ENCODE data around the gene ETNK2. TPM values are rescaled to one million over a fixed set of nuclear protein-coding genes. Genes with fewer than 3 reads are reported as not detected.
A peak's percentile ranks its signal among the peaks of the same experiment; 100 is the strongest.

ETNK2 gene
- polyA plus RNA-seq, 3 donors = 24.2 to 27.6 (median 25.0) TPM

DNA sequence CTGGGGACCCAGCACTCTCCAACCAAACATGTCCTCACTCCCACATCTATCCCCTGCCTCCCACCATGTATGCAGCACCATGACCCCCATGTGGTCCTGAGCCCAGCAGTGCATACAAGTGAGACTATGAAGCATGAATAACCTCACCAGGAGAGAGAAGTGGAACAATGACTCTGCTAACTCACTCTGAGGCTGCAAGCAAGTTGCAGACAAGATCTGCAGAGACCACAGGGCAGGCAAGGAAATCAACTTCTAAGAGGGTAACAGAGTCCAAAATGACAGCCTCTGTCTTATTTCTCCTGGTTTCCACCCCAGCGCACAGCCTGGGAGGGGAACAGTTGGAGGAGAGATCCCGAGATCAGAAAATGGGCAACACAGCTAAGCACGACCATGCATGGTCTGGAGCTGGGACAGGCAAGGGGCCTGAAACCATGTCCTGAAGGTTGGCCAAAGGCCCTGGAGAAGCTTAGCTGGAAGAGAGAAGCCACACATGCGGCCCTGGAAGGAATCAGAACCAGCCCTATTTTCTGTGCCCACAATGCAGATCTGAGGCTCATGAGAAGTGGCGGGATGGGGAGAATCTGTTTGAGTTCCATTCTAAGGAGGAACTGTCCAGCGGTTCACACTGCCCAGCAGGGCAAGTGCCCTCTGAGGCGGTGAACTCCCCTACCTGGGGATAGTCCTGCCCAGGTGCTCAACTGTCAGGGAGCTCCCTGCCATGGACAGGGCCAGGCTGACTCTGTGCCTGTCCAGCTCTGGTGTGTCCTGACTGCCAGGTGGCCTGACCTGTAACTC, 26.8 kb upstream of the ETNK2 start:
- no peak for DNase-seq (ENCODE audit: low read depth in 3 of 3, low spot score in 2 of 3)

GRCh38 chr1:204177133-204177532, 25.3 kb upstream of the ETNK2 start:
- DNase-seq (ENCODE audit: low read depth in 3 of 3, low spot score in 2 of 3) = no peak

- DNase-seq (ENCODE audit: low read depth in 3 of 3, low spot score in 2 of 3) = no peak
Measured at GRCh38 chr1:204176049-204176448, 24.2 kb upstream of the ETNK2 start.

DNA sequence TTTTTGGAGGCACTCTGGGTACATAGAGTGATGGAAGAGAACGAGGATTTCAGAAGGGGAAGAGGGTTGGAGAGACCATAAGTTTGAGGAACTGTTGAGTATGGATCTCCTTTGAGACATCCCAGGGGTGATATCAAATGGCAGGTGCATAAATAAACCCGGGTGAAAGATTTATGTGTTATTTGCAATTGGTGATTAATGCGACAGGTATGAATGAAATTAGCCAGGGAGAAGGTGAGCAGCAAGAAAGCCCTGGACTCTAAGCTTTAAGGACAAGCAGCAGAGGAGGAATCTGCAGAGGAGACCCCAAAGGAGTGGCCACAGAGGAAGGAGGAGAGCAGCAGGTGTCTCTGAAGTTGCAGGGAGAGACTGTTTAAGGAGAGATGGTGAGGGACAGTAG, 23.1 kb upstream of the ETNK2 start:
- no peak for DNase-seq (ENCODE audit: low read depth in 3 of 3, low spot score in 2 of 3)

DNA sequence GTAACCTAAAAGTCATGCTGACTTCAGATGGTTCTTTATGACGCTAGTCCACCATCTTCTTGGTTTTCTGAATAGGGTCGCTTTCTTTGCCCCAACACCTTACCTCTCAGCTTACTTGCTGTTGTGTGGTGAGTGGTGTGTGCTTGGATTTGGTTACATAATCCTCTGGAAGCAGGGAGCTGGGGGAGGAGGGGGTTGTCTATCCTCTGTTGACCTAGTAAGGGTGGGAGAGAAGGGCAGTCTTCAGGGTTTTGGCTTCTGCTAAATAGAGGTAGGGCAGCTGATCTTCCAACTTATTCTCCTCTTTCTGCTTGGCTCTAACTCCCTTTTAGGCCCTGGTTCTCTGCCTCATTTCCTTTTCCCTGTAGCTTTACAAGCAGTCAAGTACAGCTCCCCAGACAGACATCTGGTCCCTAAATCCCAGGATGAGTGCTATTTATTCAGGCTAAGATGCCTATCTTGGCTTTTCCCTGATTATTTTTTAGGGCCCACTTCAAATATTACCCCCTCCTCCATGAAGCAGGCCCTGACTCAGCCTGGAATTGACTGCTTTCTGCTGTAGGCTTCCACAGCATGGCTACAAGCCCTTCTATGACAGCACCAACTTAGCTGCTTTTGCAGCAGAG, 20.7 kb upstream of the ETNK2 start:
- no peak for DNase-seq (ENCODE audit: low read depth in 3 of 3, low spot score in 2 of 3)

GRCh38 chr1:204171751-204172178, 19.9 kb upstream of the ETNK2 start:
- no peak for DNase-seq (ENCODE audit: low read depth in 3 of 3, low spot score in 2 of 3)

DNA sequence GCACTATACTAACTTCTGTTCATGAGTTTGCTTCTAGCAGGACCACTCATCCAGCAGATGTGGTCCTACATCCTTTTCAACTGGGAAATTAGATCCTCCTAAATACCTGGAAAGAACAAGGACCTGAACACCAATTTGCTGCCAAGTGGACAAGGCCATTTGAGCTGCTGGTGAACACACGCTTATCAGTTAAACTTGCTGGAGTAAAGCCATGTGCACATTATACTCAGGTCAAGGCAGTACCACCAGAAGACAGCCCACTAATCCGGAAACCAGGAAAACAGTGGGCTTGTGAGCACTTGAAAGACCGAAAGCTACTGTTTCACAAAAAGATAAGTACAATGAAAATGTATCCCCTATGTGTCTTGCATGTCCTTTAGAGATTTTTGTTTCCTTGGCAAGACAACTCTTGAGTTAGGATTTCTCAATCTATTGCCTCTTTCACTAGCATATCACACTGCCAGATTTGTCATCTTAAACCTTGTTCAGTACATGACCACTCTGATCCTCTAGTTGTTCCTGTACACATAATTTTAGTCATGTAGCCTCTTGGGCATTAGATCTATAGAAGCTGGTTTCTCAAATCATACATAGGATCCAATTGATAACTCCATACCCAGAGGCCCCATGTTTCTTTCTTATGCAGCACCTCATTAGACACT, 18.8 kb upstream of the ETNK2 start:
- no peak for DNase-seq (ENCODE audit: low read depth in 3 of 3, low spot score in 2 of 3)

DNA sequence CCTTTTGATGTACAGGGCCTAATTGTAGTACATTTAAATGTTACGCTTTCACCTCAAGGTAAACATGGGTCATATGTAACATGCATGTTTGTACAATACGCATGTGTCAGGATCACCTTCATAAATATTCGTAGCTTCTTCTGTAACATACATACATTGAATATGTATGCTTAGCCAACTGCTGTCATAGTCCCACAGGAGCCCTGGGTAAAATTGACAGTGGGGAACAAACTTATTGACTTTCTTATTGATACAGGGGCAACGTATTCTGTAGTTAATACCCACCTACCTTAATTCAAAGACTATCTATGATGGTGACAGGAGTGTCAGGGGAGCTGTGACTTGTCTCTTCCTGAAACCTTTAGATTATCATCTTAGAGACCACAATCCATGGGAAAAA, 18.0 kb upstream of the ETNK2 start:
- no peak for DNase-seq (ENCODE audit: low read depth in 3 of 3, low spot score in 2 of 3)

DNA sequence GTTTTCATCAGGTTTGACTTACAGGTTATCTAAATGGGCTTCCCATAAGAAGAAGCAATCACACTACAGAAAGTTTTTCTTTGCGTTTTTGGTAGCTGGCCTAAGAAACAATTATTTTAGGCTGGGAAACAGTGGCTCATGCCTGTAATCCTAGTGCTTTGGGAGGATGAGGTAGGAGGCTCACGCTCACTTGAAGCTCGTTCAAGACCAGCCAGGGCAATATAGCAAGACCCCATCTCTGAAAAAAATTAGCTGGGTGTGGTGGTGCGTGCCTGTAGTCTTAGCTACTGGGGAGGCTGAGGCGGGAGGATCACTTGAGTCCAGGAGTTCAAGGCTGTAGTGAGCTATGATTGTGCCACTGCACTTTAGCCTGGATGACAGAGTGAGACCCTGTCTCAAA, 15.9 kb upstream of the ETNK2 start:
- DNase-seq (ENCODE audit: low read depth in 3 of 3, low spot score in 2 of 3) = no peak

- DNase-seq (ENCODE audit: low read depth in 3 of 3, low spot score in 2 of 3) = no peak
Measured at GRCh38 chr1:204166219-204166618, 14.4 kb upstream of the ETNK2 start, which contains the start of gene REN. REN (minus strand) TSS chr1:204166337; CDS start chr1:204166293, 44 bp downstream.

DNA sequence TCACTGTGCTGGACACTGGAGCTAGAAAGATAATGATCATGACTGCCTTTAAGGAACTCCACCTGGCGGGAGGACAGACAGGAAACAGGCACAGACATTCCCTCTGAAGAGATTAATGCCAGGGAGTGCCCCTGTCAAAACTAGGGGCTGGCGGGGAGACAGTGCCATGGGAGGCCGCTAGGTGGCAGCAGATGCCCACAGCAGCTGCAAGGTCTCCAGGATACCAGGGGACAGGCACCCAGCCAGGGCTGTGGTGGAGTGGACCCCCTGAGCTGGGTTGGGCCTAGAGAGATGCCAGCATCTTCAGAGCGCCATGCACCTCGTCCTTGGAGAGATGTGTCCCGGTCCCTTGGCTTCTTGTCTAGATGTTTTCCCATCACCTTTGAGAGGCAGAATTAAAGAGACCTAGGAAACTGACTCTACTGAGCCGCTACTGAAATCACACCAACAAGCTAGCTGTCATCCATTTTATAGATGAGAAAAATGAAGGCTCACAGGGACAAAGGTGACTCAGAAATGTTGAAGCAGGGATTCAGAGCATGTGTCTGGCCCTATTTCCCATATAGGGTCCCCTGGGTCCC, 10.7 kb upstream of the ETNK2 start:
- peak in 2 of 3 donors; percentile 49 to 60 for DNase-seq (ENCODE audit: low read depth in 3 of 3, low spot score in 2 of 3)

DNA sequence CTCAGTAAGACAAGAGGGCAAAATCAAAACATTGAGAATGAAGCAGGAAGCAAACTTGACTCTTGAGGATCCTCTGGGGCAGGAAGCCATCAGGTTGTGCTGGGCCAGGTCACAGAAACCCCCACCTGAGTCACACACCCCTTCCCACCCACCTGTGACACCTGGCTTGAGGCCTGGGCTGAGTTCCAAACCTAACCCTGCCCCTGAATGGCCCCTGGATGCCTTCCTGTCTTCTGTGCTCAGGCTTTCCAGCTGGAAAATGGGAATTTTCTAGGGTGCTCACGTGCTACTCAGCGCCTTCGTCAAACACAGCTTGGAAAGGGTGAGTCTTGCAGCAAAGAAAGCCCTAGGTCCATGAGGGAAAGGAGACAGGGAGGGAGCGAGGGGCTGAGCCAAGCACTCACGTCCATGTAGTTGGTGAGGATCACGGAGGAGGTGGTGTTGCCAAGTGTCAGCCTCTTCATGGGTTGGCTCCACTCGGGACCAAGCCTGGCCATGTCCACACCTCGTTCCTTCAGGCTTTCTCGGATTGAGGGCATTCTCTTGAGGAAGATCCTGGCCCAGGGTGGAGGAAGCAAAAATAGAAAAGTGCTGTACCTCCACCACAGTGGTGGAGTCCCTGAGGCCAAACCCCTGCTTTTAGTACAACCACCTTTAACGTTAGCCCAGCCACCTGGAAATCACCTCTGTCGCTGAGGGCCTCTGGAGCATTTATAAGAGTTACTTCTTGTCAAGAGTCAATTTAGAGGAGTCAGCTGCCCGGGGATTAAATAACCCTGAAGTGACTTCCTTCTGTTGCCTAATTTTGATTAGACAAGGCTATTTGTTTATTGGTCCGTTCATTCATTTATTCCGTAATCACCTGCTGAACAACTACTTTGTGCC, 10.0 kb upstream of the ETNK2 start:
- no peak for DNase-seq (ENCODE audit: low read depth in 3 of 3, low spot score in 2 of 3)

DNA sequence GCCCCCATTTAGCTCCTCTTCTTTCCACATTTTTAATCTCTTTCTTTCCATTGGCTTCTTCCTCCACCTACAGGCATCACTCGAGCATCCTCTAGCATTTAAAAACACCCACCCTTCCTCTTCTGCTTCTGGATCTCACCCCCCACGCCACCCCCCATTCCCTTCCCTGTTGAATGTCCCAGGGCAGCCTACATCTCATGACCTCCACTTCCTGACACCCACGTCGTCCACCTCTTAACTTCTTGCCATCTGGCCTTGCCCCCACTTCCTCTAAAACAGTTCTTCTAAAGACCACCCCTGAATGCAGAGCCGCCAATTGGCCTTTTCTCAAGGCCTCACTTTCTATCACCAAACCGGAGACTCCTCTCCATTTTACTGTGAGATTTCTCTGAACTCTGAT, 6.1 kb upstream of the ETNK2 start:
- DNase-seq (ENCODE audit: low read depth in 3 of 3, low spot score in 2 of 3) = no peak

DNA sequence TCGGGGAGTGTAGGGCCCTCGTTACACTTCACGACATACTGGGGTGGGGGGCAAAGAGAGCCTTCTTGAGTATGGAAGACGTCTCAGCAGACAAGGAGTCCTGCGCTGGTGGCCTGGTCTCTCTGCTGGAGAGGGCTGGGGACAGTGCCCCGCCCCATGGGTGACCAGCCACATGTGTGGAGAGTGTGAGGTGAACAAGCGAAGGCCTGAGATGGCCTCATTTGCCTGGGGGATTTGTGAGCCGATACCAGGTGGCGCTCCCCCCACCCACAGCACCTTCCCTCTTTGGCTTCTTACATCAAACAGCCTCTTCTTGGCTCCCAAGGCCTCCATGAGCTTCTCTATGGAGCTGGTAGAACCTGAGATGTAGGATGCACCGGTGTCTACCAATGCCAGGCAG, 4.0 kb upstream of the ETNK2 start:
- DNase-seq (ENCODE audit: low read depth in 3 of 3, low spot score in 2 of 3) = no peak

DNA sequence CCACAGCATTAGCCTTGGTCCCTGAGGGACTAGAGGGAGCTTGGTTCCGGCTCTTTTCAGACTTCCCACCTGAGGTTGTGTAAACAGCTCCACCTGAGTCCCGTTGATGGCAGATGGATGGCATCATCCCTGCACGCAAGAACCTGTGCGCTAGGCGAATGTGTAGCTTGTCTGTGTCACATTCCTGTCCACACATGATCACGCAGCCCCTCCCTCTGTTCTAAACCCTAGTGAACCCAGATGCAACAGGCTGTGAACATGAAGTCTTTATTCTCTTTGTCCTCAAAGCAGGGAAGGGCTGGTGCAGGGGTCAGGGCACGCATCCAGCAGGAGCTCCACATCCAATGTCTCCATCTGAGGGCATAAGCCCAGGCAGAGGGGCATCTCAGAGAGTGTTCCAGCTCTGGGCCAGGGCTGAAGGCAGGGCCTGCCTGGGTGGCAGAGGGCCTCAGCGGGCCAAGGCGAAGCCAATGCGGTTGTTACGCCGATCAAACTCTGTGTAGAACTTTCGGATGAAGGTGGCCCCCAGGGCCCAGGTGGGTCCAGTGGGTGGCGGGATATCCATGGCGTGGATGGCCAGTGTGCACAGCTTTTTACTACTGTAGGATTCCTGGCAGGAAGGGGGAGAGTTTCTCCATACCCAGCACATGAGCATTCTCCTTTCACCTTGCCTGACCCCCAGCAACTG, 2.9 kb upstream of the ETNK2 start:
- DNase-seq (ENCODE audit: low read depth in 3 of 3, low spot score in 2 of 3) = no peak

DNA sequence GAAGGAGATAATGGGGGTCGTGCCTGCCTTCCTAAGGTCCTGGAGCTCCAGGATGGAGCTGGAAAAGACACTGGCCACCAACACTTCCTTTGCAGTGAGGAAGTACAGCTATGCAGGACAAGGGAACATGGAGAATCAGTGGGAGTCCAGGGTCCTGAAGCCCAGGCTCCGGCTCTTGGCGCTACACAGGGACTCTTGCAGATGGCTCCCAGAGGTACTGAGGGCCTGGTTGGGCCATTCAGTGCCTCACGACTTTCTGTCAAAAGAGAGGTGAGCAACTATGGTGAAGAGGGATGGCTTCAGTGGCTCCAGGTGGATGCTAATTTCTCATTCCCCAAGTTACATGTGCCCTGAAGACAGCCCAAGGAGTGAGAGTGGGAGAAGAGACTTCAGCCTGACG, 1.8 kb upstream of the ETNK2 start:
- no peak for DNase-seq (ENCODE audit: low read depth in 3 of 3, low spot score in 2 of 3)

DNA sequence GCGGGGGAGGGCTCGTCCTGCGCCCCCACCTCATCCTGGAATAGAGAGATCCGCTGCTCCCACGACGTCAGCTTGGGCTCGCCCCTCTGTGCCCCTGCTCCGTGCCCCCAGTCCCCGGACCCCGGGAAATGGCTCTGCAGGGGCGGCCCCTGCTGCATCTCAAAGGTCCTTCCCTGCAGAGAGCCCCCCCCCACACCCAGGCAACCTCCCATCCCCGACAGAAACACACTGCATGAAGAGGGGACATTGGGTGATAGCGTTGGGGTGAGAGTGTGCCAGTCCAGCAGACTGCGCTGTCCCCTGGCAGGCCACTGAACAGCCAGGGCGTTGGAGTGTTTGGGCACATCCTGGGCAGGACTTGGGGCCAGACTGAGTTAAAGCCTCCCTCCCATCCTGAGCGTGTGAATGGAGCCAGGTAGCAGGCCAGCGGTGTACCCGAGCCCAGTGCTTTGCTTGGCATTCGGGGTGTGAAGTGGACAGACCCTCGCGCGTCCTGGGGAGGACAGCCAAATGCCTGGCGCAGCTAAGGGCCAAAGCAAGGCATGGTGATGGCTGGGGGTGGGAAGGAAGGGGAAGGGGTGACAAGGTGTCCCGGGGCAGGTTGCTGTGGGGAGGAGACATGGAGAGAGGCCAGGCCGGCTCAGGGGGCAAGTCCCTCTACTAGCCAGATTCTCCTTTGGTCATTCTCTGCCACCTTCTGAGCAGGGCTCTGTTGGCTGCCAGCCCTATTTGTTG, 633 bp upstream of the ETNK2 start:
- no peak for DNase-seq (ENCODE audit: low read depth in 3 of 3, low spot score in 2 of 3)

DNA sequence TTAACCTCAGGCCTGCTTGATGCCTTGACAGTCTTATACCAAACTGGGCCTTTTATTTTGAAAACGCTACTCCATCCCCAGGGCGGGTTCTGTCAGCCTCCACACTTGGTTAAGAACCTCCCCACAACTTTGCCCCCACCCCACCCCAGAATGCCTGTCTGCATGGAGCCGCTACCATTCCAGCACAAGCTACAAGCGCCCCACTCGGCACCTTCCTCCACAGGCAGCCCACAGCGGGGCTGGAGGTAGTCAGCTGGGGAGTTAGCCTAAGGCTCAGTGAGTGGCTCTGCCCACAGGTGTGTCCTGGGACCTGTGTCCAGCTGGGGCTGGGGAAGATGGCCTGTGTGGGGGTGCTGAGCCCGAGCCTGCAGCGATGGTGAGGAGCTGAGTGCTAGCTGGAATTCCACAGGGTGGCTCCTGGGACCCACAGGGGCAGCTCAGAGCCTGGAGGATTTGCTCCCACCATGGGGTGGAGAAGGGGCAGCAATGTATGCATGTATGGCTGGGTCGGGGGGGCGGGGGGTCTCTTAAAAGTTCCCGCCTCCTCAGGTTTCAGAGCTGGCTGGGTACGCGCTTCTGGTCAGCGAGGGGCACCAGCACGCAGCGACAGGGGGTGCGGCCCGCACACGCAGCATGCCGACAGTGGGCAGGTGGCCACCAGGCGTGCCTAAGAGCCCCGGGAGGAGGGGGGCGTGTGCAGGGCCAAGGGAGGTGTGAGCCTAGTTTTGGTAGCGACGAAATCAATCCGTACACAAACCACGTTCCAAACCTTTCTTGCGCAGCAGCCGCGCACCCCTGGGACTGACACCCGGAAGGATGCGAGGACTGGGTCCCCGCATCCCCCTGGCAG, 917 bp downstream of the ETNK2 start:
- no peak for DNase-seq (ENCODE audit: low read depth in 3 of 3, low spot score in 2 of 3)

All from right renal cortex interstitium (tissue), 3 donors.